Measurements from ENCODE around the gene HLX. TPM values are rescaled to one million over a fixed set of nuclear protein-coding genes. Genes with fewer than 3 reads are reported as not detected.

HLX gene
- total and polyA plus RNA-seq, 2 of the 13 experiments (the other 11 are each of a cell fraction or from before 2014, with no cell fraction given): 0.30 to 0.35 TPM

GRCh38 chr1:220852408-220852807, 26.8 kb upstream of the HLX start:
- no peak overlapping the region for H3K9ac ChIP-seq (ENCODE audit: insufficient read depth, low read depth, low read length)
- no peak for DNase-seq (ENCODE audit: low spot score)
- POLR2A ChIA-PET: no interaction called here
- no peak for TF ChIP-seq ZBTB37 (CRISPR knock-in tag; IDR thresholded peaks at IDR 0.05)
- no peak for TF ChIP-seq LRRFIP1 (CRISPR knock-in tag; conservative IDR thresholded peaks at IDR 0.05)
- TF ChIP-seq NFE2L1 (CRISPR knock-in tag; IDR thresholded peaks at IDR 0.05; ENCODE audit: borderline replicate concordance): no peak
- TF ChIP-seq KLF16 (CRISPR knock-in tag; IDR thresholded peaks at IDR 0.05): no peak
- TF ChIP-seq MNT (IDR thresholded peaks at IDR 0.05): no peak
- TF ChIP-seq YEATS4 (CRISPR knock-in tag; IDR thresholded peaks at IDR 0.05; ENCODE audit: borderline replicate concordance): no peak
- TF ChIP-seq PREB (CRISPR knock-in tag; IDR thresholded peaks at IDR 0.05): no peak
- TF ChIP-seq ZNF776 (CRISPR knock-in tag; IDR thresholded peaks at IDR 0.05): no peak
- no peak for TF ChIP-seq TGIF2 (CRISPR knock-in tag; IDR thresholded peaks at IDR 0.05)
- TF ChIP-seq ETS1 (CRISPR knock-in tag; IDR thresholded peaks at IDR 0.05): no peak
- H4K20me1 ChIP-seq (ENCODE audit: insufficient read depth, low read length): no peaks in the 10 kb centered on the region
- in situ Hi-C loops (cut with HindIII; ENCODE audit: extremely low pct_ligation_motif_present, low pct_unique_long_range_greater_than_20kb): no loop called here
- H3K36me3 ChIP-seq (replicated peaks in 1 of 2; ENCODE audit: control insufficient read depth in 1 of 2, insufficient read depth in 2 of 2, low read length in 2 of 2): no peaks in the 10 kb centered on the region
- no peak for ATAC-seq
- no peak overlapping the region for H2AFZ ChIP-seq (ENCODE audit: low read length)
- 62% methylated on average over 2 of the region's 2 CpGs for WGBS (ENCODE audit: low lambda C conversion rate)
- no peak overlapping the region for H3K4me3 ChIP-seq (replicated peaks in 1 of 3; ENCODE audit: insufficient read depth in 1 of 3, low read depth in 2 of 3, low read length in 3 of 3)
- no peak overlapping the region for H3K4me2 ChIP-seq (ENCODE audit: low read depth, low read length)
- H3K79me2 ChIP-seq (ENCODE audit: insufficient read depth, low read length): no peaks in the 10 kb centered on the region
- CTCF ChIA-PET (ENCODE audit: low intra/inter-chr PET ratio, low total read pairs): no interaction called here
- no peak for FAIRE-seq
- no TSS peak for BruUV-seq (replicated peaks)
- no peaks in the 10 kb centered on the region for H3K4me1 ChIP-seq (ENCODE audit: insufficient read depth, low read length)
- H3K27me3 ChIP-seq (ENCODE audit: control insufficient read depth in 1 of 2, insufficient read depth in 2 of 2, low read length in 2 of 2): no peaks in the 10 kb centered on the region
- no peak overlapping the region for H3K27ac ChIP-seq (ENCODE audit: extremely low read length, insufficient read depth, low read length)
- intact Hi-C loops (cut with micrococcal nuclease; ENCODE audit: unreplicated experiment): no loop called here
- peaks cover 8% of the 10 kb centered on the region; the same call in 1 of the 2 replicates for H3K9me3 ChIP-seq (ENCODE audit: low read length)

Data from HepG2 (cell line).